Right ventricle myocardium inferior (tissue), 1 donor: ENCODE measurements around the gene KRTAP9-2. TPM values are rescaled to one million over a fixed set of nuclear protein-coding genes. Genes with fewer than 3 reads are reported as not detected.
"Not testable (repeated sequence)": the region's sequence is repeated elsewhere in the genome, so short reads cannot be mapped to it uniquely, and the experiment has no call there.

Experiments
- ATAC-seq: fragments of 200-7000 bp; cut with Tn5 transposase; one replicate; pipeline ENCODE4 v1.9.1; 2020; ENCODE audit warnings: mild to moderate bottlenecking, moderate library complexity
- DNase-seq: peaks from one replicate; pipeline ENCODE4 v3.0.0; 2021; ENCODE audit errors: missing footprints
- intact Hi-C: fragments of 100-400 bp; cut with DNase I; formaldehyde crosslinking; loops from one replicate; pipeline ENCODE4 v1.11.0; 2022
- long read RNA-seq: library from polyadenylated mRNA; unstranded; transcript quantifications from one replicate; pipeline ENCODE4 v2.0.0, GENCODE V29; 2021
- total RNA-seq: library from RNA; stranded (reverse); fragmentation: NEBNext Ultra II Directional; extraction: Animal tissue kit (Norgen Biotek cat#: 25700); gene quantifications from one replicate; pipeline ENCODE4 v1.2.1, GENCODE V29; 2021
- donor health status: DM: no; HTN: yes; CAD: no; lungs with severe emphysema.

KRTAP9-2 gene
- total RNA-seq, result not detected
- long read RNA-seq, result 0 reads

DNA sequence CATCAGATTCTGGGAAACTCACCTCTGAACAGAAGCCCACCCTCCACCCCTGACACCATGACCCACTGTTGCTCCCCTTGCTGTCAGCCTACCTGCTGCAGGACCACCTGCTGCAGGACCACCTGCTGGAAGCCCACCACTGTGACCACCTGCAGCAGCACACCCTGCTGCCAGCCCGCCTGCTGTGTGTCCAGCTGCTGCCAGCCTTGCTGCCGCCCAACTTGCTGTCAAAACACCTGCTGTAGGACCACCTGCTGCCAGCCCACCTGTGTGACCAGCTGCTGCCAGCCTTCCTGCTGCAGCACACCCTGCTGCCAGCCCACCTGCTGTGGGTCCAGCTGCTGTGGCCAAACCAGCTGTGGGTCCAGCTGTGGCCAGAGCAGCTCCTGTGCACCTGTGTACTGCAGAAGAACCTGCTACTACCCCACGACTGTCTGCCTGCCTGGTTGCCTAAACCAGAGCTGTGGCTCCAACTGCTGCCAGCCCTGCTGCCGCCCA is at the start of gene KRTAP9-2:
TSS of gene KRTAP9-2 (plus strand) at position 51 of the 498 bp plus-strand sequence. CDS start at position 58, 7 bp downstream.
- DNase-seq, intact Hi-C loops, ATAC-seq: not testable (repeated sequence)

DNA sequence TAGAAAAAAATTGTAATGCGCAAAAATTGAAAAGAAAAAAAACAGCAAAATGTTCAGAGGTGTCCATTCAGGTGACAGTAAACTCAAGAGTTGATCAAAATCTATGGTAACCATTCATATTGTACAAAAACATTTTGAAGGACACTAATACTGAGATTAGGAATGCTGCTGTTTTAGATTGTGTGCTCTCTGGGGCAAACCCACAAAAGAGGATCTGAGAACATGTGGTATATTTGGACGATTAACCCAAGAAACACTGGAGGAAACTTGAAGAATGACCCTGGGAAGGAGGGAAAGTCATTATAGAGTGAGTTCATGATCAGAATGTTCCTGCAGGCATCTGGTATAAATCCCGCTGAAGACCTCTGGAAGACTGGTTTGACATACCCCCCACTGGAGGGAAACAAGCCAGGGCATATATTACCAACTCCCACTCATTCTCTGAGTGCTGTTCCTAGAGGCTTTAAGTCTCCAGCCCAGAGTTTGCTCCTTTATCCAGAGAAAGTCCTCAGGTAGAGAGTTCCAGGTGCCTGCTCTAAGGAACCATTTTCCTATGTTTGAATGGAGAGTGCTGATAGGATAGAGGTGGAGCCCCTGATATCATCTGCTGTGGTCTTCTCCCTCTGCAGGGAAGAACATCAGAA is 49.6 kb upstream of the KRTAP9-2 start:
- DNase-seq (no peak), ATAC-seq (no peak)
- intact Hi-C loops, result no loop called here

GRCh38 chr17:41177727-41178271 is 48.6 kb upstream of the KRTAP9-2 start, which contains the start of gene KRTAP4-2:
KRTAP4-2 (minus strand) TSS chr17:41178221; CDS start chr17:41178164, 57 bp downstream.
- intact Hi-C loops, result no loop called here

GRCh38 chr17:41178341-41178740 is 48.1 kb upstream of the KRTAP9-2 start:
- no peak for ATAC-seq
- intact Hi-C loops, result no loop called here
- no peak for DNase-seq

More at GRCh38 chr17:41177727-41178271, 48.6 kb upstream of the KRTAP9-2 start, which contains the start of gene KRTAP4-2:
- no peak for DNase-seq
- no peak for ATAC-seq

- ATAC-seq (no peak), DNase-seq (no peak)
- intact Hi-C loops, result no loop called here
Measured at GRCh38 chr17:41178843-41179616, 47.4 kb upstream of the KRTAP9-2 start.

GRCh38 chr17:41184480-41184961 is 41.9 kb upstream of the KRTAP9-2 start, which contains the start of gene KRTAP4-1:
KRTAP4-1 (minus strand) TSS chr17:41184911; CDS start chr17:41184854, 57 bp downstream.
- ATAC-seq, result no peak
- DNase-seq, result no peak
- intact Hi-C loops, result no loop called here

DNA sequence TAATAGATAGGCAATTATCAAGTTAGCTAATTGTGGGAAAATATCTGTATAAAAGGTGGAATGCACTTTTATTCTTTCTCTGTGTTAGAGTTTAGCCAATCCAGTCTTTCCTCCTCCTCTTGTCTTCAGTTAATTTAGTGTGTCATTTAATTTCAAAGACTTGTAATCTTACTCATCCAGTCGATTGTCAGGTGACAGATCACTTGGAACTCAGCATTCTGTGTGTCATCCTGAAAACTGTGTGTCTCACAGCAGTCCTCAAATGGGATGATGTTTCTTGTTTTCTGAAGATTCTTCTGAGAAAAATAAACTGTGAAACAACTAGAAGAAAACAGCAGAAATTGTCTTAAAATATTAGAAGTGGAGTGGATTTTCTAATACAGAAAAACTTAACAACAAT is 41.4 kb upstream of the KRTAP9-2 start:
- no peak for DNase-seq
- no peak for ATAC-seq
- intact Hi-C loops, result no loop called here

DNA sequence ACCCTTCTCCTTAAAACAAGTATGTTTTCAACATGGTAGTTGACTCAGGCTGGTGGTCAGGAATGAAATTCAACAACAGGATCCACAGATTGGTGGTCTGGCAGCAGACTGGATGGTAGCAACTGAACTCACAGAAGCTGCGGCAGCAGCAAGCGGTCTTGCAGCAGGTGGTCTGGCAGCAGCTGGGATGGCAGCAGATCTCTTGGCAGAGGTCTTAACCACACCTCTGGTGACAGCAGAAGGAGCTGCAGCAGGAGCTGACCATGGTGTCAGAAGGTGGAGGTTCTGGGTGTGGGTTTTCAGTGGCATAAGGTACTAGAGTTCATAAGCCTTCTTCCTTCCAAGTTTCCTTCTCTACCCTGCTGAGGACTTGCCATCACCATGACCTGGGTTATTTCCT is 39.6 kb upstream of the KRTAP9-2 start:
- DNase-seq, result no peak
- intact Hi-C loops, result no loop called here
- ATAC-seq, result no peak

GRCh38 chr17:41189837-41190318 is 36.6 kb upstream of the KRTAP9-2 start, which contains the start of gene KRTAP9-1:
KRTAP9-1 (plus strand) TSS chr17:41189887; CDS start chr17:41189887, 0 bp downstream.
- intact Hi-C loops, ATAC-seq, DNase-seq: not testable (repeated sequence)

DNA sequence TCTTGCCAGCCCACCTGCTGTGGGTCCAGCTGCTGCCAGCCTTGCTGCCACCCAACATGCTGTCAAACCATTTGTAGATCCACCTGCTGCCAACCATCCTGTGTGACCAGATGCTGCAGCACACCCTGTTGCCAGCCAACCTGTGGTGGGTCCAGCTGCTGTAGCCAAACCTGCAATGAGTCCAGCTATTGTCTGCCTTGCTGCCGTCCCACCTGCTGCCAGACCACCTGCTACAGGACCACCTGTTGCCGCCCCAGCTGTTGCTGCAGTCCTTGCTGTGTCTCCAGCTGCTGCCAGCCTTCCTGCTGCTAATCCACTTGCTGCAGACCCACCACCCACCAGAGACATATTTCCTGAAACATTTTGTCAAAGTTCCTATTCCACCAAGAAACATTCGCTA is 36.1 kb upstream of the KRTAP9-2 start:
- ATAC-seq (no peak), DNase-seq (no peak)

DNA sequence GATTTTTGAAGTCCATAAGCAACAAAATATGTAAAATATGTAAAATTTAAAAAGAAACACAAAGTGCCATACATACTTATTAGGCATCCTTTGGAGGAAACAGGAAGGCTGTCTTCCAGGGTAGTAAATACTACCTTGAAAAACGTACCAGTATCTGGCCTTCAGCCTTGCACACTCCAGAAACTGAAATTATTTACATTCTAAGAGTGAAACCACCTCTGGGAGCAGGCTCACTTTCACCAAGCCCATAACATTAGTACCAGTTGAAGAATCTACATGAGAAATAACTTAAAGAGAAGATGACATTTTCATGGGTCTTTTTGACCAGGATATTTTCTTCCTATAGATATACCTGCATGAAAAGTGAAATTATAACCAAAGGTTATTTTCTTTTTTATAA is 30.4 kb upstream of the KRTAP9-2 start:
- ATAC-seq, result no peak
- intact Hi-C loops, result no loop called here

More for the DNA sequence above, 36.1 kb upstream of the KRTAP9-2 start:
- intact Hi-C loops, result no loop called here

DNA sequence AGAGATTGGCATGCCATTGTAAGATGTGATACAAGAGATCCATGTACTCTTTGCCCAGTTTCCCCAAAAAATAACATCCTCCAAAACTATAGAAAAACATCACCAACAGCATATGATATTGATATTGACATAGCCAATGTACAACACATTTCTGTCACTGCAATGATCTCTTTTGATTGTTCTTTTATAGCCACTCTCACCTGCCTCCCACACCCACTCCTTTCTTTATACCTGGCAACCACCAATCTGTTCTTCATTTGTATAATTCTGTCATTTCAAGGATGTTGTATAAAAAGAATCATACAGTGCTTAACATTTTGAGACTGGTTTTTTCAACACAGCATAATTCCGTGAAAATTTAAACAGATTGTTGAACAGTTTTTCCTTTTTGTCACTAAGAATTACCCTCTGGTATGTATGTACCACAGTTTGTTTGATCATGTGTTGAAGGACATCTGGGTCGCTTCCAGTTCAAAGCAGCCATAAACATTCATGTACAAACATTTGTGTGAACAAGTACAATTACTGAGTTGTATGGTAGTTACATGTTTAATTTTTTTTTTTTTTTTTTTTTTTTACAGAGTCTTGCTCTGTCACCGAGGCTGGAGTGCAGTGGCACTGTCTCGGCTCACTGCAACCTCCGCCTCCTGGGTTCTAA is 26.9 kb upstream of the KRTAP9-2 start:
- no peak for ATAC-seq
- intact Hi-C loops, result no loop called here
- DNase-seq, result no peak

More for the DNA sequence above, 30.4 kb upstream of the KRTAP9-2 start:
- DNase-seq, result no peak

- no peak for ATAC-seq
- DNase-seq, result no peak
- intact Hi-C loops, result no loop called here
Measured at GRCh38 chr17:41211845-41212466, 14.5 kb upstream of the KRTAP9-2 start.

DNA sequence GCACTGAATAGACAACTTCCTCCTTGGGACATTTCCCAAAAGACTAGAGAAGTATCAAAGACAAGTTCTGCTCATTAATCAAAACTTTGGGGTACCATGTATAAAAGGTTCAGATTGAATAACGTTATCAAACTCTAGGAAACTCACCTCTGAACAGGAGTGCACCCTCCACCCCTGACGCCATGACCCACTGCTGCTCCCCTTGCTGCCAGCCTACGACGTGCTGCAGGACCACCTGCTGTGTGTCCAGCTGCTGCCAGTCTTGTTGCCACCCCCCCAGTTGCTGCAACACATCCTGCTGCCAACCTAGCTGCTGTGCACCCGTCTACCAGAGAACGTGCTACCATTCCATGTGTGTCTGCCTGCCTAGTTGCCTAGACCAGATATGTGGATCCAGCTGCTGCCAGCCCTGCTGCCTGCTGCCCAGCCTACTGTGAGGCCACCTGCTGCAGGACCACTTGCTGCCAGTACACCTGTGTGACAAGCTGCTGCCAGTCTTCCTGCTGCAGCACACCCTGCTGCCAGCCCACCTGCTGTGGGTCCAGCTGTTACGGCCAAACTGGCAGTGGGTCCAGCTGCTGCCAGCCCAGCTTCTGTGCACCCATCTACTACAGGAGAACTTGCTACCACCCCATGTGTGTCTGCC is 13.8 kb upstream of the KRTAP9-2 start:
- no peak for ATAC-seq
- DNase-seq, result peak; percentile 48
- intact Hi-C loops, result no loop called here

DNA sequence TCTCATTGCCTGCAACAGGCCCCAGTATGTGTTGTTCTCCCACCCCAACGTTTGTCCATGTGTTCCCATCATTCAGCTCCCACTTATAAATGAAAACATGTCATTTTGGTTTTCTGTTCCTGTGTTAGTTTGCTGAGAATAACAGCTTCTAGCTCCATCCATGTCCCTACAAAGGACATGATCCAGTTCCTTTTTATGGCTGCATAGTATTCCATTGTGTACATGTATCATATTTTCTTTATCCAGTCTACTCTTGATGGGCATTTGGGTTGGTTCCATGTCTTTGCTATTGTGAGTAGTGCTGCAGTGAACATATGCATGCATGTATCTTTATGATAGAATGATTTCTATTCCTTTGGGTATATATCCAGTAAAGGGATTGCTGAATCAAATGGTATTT is 10.8 kb upstream of the KRTAP9-2 start:
- ATAC-seq (no peak), DNase-seq (no peak)
- intact Hi-C loops, result no loop called here

DNA sequence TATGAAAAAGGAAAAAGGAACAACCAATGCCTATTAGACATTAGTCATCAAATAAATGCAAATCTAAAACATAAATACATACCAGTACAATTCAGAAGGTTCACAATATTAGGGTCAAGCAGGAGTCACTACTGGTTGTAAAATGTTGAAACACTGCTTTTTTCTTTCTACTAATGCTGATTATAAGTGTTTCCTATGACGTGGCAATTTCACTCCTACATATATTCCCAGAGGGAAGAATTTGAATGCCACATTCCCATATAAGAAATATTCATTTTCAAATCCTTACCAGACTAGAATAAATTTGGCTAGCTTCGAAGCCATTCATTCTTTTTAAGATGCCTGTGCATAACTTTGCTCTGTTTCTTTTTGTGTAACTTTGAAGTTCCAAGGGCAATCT is 2.6 kb upstream of the KRTAP9-2 start:
- intact Hi-C loops, result no loop called here

DNA sequence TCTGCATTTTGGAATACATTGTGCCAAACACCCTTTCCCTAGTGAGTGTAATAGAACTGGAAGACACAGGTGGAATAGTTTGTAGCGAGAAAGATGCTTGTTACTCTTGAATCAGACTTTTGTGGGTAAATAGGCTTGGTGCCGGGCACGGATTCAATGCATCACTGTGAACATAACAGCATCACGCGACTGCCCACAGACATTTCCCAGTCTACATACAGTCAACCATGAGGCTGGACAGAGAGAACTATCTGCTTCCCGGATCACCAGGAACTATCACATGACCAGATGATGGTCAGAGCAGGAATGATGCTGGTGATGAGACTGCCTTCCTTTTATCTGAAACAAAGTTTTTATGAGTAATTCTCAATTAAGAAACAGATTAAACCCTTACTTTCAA is 397 bp upstream of the KRTAP9-2 start:
- no peak for ATAC-seq
- no peak for DNase-seq
- intact Hi-C loops, result no loop called here

More for the DNA sequence above, 2.6 kb upstream of the KRTAP9-2 start:
- DNase-seq, result no peak
- ATAC-seq, result no peak

- DNase-seq (no peak), ATAC-seq (no peak)
- intact Hi-C loops, result no loop called here
Measured at GRCh38 chr17:41230094-41230493, 3.6 kb downstream of the KRTAP9-2 start.
